Ovary (tissue), 3 donors: ENCODE results near the gene C10orf62.

Experiments
- CTCF ChIP-seq, 3 donors: fragments of 450-650 bp in 2 of 3; fragments of 200-600 bp in 1 of 3; IDR thresholded peaks; one replicate each; pipeline versions ENCODE4 v1.5.1 to v1.8.0; 2016 to 2022; ENCODE audit warnings: antibody characterized with exemption in 3 of 3, mild to moderate bottlenecking in 1 of 3
- POLR2A ChIP-seq: fragments of 450-650 bp; IDR thresholded peaks from one replicate; pipeline ENCODE4 v1.6.1; 2017; ENCODE audit warnings: antibody characterized with exemption, mild to moderate bottlenecking, moderate library complexity
- donor health status: DM: no; HTN: no; CAD: no.

GRCh38 chr10:97573672-97574071 is 15.8 kb upstream of the C10orf62 start:
- no peak for TF ChIP-seq CTCF (IDR thresholded peaks at IDR 0.05)
- TF ChIP-seq POLR2A: no peak
